Raji (cell line): ENCODE results near the gene C20orf202.

Experiments
- POLR2A ChIP-seq: IDR thresholded peaks from 2 replicates; pipeline ENCODE4 v1.6.1; 2011; ENCODE audit warnings: low read depth, low read length, control low read depth; ENCODE audit not compliant: insufficient read depth

The C20orf202 gene

GRCh38 chr20:1202762-1203504 is at the start of gene C20orf202:
TSS of gene C20orf202 (plus strand) at chr20:1203454. CDS start at chr20:1203586, 132 bp downstream.
- no peak for TF ChIP-seq POLR2A

GRCh38 chr20:1154226-1154625 is 49.0 kb upstream of the C20orf202 start:
- no peak for TF ChIP-seq POLR2A

GRCh38 chr20:1154691-1155090 is 48.6 kb upstream of the C20orf202 start:
- no peak for TF ChIP-seq POLR2A

GRCh38 chr20:1155342-1155741 is 47.9 kb upstream of the C20orf202 start:
- TF ChIP-seq POLR2A, result no peak

- no peak for TF ChIP-seq POLR2A
Observed at GRCh38 chr20:1160496-1160895, 42.8 kb upstream of the C20orf202 start.

- TF ChIP-seq POLR2A, result no peak
Observed at GRCh38 chr20:1160991-1161390, 42.3 kb upstream of the C20orf202 start.

GRCh38 chr20:1163105-1163504 is 40.1 kb upstream of the C20orf202 start:
- no peak for TF ChIP-seq POLR2A

- no peak for TF ChIP-seq POLR2A
Observed at GRCh38 chr20:1163653-1164052, 39.6 kb upstream of the C20orf202 start.

GRCh38 chr20:1164871-1165270 is 38.4 kb upstream of the C20orf202 start:
- no peak for TF ChIP-seq POLR2A

GRCh38 chr20:1165521-1165920 is 37.7 kb upstream of the C20orf202 start:
- TF ChIP-seq POLR2A, result no peak

- TF ChIP-seq POLR2A, result no peak
Observed at GRCh38 chr20:1165941-1166340, 37.3 kb upstream of the C20orf202 start.

- no peak for TF ChIP-seq POLR2A
Observed at GRCh38 chr20:1166948-1167720, 36.1 kb upstream of the C20orf202 start.

GRCh38 chr20:1169224-1169623 is 34.0 kb upstream of the C20orf202 start:
- TF ChIP-seq POLR2A, result no peak

GRCh38 chr20:1171461-1172093 is 31.7 kb upstream of the C20orf202 start:
- no peak for TF ChIP-seq POLR2A

- no peak for TF ChIP-seq POLR2A
Observed at GRCh38 chr20:1173698-1174097, 29.6 kb upstream of the C20orf202 start.

GRCh38 chr20:1174787-1175186 is 28.5 kb upstream of the C20orf202 start:
- no peak for TF ChIP-seq POLR2A
